Measurements from ENCODE around the gene MAPK11.

Gene MAPK11

GRCh38 chr22:50293441-50294318, 23.5 kb upstream of the MAPK11 start:
- DNase-seq = peak; percentile 85

DNA sequence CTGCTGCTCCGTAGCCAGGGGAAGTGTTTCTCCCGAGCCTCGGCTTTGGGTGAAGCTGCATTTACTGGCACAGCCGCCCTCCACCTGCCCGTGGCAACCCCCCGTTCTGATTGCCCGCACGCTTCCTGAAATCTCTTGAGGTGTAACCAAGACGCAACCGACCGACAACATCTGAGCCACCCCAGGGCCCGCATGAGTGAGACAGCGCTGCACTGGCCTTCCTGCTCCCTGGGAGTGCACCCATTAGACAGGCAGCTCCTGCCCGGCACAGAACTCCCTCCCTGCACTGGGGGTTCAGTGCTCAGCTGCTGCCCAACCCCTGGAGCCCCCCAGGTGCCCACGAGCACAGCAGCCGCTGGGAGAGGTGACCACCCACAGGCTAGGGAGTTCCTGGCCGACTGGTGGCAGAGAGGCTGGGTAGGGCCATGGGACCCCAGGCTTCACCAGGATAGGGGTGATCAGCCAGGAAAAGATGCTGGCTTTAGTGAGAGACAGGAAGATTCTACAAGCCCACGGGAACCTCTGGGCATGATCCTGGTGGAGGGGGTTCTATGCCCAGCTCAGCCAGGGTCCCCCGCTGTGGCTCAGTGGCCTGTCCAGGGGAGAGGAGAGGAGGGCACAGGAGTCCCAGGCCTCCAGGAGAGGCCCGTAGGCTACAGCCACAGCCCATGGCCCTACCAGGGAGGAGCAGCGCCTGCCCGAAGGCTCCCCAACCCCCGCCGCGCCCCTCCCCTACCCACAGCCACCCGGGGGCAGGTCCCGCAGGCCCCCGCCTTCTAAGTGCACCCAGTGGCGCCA, 22.7 kb upstream of the MAPK11 start:
- DNase-seq = no peak

GRCh38 chr22:50289942-50290630, 19.9 kb upstream of the MAPK11 start:
- no peak for DNase-seq

GRCh38 chr22:50289151-50289941, 19.2 kb upstream of the MAPK11 start:
- DNase-seq = no peak

- no peak for DNase-seq
These were observed 17.6 kb upstream of the MAPK11 start for GRCh38 chr22:50287731-50288130.

DNA sequence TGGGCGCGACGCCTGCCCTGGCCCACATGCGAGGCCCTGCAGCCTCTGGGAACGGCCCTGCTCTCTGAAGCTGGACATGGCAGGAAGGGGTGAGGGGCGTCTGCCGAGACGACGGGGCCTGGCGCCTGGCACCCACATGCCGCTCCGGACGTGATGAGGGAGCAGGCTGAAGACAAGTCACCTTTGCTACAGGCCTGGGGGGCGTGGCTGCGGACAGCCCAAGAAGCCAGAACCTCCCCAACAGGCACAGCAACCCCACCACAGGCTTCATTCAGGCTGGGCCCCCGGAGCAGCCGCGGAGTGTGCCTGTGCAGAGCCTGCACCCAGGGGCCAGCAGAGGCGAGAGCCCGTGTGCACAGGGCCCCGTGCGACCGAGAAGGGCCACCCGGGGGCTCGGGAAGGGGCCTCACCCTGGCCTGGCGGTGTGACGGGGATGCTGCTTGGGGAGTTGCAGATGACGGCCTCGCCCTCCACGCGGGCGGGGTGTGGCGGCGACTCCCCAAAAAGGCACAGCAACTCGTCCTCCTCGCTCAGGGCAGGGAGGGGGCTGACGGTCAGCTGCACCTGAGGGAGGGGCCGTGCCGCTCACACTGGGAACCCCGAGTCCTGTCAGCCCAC, 16.6 kb upstream of the MAPK11 start:
- no peak for DNase-seq

GRCh38 chr22:50286275-50286674, 16.1 kb upstream of the MAPK11 start:
- no peak for DNase-seq

DNA sequence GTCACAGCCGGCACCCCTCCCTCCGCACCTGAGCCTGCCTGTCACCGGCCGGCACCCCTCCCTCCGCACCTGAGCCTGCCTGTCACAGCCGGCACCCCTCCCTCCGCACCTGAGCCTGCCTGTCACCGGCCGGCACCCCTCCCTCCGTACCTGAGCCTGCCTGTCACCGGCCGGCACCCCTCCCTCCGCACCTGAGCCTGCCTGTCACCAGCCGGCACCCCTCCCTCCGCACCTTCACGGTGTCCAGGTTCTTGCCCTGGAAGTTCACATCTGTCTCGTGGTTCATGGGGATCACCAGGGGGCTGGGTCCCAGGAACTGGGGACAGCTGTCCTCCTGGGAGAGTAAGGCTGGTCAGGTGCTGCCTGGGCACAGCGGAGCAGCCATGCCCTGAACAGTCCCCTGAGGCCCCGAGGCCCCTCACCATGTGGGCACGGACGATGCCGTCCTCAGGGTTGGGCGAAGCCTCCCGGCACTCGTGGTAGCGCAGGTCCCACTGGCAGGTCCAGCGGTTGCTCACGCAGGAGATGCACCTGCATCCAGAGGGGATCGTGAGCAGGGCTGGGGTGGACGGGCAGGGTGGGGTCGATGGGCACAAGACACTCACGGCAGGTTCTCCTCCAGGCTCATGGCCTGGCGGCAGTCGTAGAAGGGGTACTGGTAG, 15.5 kb upstream of the MAPK11 start:
- DNase-seq = no peak

- DNase-seq = no peak
These were observed 14.3 kb upstream of the MAPK11 start for GRCh38 chr22:50284479-50284878.

GRCh38 chr22:50283821-50284220, 13.6 kb upstream of the MAPK11 start:
- DNase-seq = no peak

DNA sequence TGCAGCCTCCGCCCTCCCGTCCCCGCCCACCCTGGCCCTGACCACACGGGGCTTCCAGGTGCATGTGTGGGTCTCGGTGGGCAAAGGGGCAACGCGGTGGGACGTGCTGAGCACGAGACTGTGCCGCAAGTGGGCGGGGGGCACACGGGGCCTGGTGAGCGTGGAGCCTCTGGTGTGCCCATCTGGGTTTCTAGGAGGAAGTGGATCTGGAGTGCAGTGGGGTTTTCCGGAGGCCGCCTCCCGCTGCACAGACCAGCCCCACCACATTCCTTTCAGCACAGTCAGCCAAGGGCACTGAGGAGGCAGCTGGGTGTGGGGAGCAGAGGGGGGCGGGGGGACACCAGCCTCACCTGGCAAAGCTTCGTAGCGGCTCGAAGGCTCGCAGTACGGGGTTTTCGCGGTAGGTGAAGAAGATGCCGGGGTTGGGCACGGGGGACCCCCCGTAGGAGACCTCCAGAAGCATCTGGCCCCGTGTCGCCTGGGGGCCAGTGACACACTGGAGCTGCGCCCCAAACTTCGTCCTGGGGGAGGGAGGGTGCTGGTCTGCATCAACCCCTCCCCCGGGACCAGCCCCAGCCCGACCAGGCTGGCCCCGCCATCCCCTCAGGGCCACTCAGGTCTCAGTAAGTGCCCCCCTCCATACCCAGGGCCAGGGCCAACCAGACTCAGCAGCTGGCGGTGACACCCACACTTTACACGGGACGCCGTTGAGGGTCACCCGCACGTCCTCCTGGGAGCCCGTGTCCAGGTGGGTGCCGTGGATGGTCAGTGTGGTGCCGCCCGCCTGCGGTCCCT, 12.4 kb upstream of the MAPK11 start:
- DNase-seq = peak; percentile 83

DNA sequence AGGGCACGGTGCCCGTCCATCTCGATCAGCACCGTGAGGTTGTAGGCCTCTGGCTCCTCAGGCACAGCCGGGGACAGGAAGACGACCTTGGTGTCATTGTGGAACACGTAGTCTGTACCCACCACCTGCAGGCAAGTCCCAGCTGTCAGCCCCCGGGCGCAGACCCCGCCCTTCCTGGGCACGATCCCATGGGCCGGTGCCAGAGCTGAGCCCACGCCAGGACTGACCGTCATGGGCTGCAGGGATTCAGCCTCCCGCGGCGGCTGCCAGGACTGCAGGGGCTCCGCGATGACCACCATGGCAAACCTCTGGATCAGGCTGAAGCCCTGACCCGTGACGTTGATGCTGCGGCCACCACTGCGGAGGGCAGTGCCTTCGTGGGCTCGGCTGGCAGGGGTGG, 11.8 kb upstream of the MAPK11 start:
- DNase-seq = peak; percentile 10

DNA sequence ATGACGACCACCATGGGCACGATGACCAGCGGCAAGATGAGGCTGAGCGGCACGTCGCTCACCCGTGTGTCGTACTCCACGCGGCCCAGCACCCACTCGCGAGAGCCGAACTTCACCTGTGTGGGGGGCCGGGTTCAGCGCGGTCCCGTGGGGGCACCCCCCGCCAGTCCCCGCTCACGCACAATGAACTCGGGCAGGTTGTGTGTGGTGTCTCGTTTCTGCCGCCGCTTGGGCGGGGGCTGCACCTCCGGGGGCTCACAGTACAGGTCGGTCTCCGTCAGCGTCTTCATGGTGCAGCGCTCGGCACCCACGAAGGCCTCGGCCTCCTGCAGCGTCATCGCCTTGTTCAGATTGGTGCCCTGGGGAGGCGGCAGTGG, 11.2 kb upstream of the MAPK11 start:
- no peak for DNase-seq

DNA sequence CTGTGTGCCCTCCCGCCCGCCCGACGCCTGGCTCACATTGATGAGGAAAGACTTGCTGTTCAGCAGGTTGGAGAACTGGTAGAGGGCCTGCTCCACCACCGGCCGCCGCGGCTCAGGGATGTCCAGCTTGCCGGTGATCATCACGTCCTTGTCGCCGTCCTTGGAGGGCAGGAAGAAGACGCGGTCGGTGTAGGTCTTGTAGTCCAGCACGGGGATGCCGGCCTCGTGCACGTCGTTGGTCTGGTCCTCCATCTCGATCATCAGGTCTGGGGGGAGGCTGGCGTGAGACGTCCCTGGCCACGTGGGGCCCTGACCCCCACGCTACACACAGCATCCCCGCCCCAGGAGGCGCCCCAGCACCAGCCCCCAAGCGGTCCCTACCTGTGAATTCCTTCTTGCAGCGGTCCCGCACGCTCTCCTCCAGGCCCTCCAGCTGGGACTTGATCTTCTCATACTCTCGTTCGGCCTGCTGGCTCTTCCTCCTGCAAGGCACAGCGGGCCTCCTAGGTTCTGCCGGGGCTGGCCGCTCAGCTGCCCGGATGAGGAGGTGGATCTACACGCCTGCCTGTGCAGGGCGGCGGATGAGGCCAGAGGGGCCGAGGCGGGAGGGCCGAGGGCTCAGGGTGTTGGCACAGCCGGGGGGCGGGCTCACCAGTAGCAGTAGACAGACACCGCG, 10.7 kb upstream of the MAPK11 start:
- DNase-seq = no peak

DNA sequence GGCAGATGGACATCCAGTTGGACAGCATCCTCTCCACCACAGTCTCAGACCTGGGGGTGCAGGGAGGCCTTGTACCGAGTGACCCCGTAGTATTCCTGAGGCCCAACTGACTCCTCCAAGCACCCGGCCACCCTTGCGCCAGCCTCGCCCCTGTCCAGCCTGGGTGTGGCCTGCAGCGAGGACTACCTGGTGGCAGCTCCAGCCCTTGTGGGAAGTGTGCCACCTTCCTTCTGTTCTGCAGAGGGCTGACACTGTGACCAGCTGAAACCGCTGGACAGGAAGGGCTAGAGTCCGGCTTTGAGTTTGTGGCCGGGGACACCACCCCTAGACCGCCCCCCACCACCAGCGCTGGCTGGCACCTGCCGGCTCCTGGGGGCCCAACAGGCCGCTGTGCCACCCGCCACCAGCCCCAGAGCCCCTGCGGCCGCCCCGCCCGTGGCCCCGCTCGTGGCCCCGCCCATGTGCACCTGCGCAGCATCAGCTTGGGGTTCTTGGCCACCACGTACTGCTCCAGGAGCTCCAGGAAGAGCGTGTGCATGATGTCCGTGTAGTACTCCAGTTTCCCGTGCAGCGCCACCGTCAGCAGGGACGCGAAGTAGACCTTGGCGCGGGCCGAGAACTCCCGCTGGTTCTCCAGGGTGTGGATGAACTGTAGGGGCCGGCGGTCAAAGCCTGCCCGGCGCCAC, 10.0 kb upstream of the MAPK11 start:
- DNase-seq = no peak

- DNase-seq = no peak
These were observed 8.9 kb upstream of the MAPK11 start for GRCh38 chr22:50278956-50279619.

DNA sequence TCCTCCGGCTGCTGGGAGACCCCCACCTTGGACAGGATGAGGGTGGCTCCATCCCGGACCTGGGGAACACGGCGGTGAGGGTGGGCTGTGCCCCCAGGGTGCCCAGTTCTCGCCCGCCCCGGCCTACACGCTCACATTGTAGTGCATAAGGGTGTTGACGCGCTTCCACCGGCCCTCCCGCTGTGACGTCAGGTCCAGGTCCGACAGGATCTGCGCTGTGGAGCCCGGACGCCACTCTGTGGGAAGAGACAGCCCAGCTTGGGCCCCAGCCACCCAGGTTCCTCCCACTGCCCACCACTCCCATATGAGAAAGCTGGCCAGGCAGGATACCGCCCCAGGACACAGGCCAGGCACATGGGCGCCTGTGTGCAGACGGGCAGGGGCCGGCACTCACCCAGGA, 8.3 kb upstream of the MAPK11 start:
- DNase-seq = no peak

DNA sequence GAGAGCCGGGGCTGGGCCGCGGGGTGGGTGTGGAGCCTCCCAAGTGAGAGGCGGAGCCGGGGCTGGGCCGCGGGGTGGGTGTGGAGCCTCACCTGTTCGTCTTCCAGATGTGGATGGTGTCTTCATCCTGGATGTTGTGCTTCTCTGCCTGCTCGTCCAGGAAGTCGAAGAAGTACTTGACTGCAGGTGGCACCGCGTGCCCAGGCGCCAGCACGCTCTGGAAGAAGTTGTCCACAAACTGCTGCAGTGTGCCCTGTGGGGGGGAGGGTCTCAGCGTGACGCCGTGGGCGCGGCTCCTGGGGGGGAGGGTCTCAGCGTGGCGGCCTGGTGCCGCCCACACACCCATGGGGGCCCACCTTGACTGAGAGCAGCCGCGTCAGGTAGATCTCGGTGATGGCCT, 7.6 kb upstream of the MAPK11 start:
- DNase-seq = no peak

- DNase-seq = no peak
These were observed 6.0 kb upstream of the MAPK11 start for GRCh38 chr22:50276143-50276542.
